ENCODE measurements around the gene ABHD5.

Gene ABHD5

GRCh38 chr3:43759938-43760337 is 69.2 kb downstream of the ABHD5 start:
- no peak for TF ChIP-seq REST (IDR thresholded peaks at IDR 0.05; ENCODE audit: insufficient read depth in 1 of 2, low read depth in 2 of 2, low read length in 2 of 2)
- TF ChIP-seq POLR2AphosphoS5 (IDR thresholded peaks at IDR 0.05; ENCODE audit: low read depth, low read length) = no peak
- no peak for TF ChIP-seq SIN3A (IDR thresholded peaks at IDR 0.05; ENCODE audit: borderline replicate concordance, insufficient read depth, low read length)
- no peak for TF ChIP-seq TAF1 (IDR thresholded peaks at IDR 0.05; ENCODE audit: borderline replicate concordance, insufficient read depth, low read length)
- TF ChIP-seq FOXP2 (optimal IDR thresholded peaks at IDR 0.05; ENCODE audit: borderline replicate concordance, extremely low read depth, extremely low read length, insufficient read depth) = no peak

GRCh38 chr3:43760938-43761337 is 70.2 kb downstream of the ABHD5 start:
- no peak for TF ChIP-seq SIN3A (IDR thresholded peaks at IDR 0.05; ENCODE audit: borderline replicate concordance, insufficient read depth, low read length)
- no peak for TF ChIP-seq TAF1 (IDR thresholded peaks at IDR 0.05; ENCODE audit: borderline replicate concordance, insufficient read depth, low read length)
- no peak for TF ChIP-seq POLR2AphosphoS5 (IDR thresholded peaks at IDR 0.05; ENCODE audit: low read depth, low read length)
- TF ChIP-seq FOXP2 (optimal IDR thresholded peaks at IDR 0.05; ENCODE audit: borderline replicate concordance, extremely low read depth, extremely low read length, insufficient read depth) = no peak
- TF ChIP-seq REST (IDR thresholded peaks at IDR 0.05; ENCODE audit: insufficient read depth in 1 of 2, low read depth in 2 of 2, low read length in 2 of 2) = no peak

- TF ChIP-seq REST (IDR thresholded peaks at IDR 0.05; ENCODE audit: insufficient read depth in 1 of 2, low read depth in 2 of 2, low read length in 2 of 2) = no peak
- no peak for TF ChIP-seq POLR2AphosphoS5 (IDR thresholded peaks at IDR 0.05; ENCODE audit: low read depth, low read length)
- no peak for TF ChIP-seq FOXP2 (optimal IDR thresholded peaks at IDR 0.05; ENCODE audit: borderline replicate concordance, extremely low read depth, extremely low read length, insufficient read depth)
- no peak for TF ChIP-seq TAF1 (IDR thresholded peaks at IDR 0.05; ENCODE audit: borderline replicate concordance, insufficient read depth, low read length)
- no peak for TF ChIP-seq SIN3A (IDR thresholded peaks at IDR 0.05; ENCODE audit: borderline replicate concordance, insufficient read depth, low read length)
Measured at GRCh38 chr3:43762451-43762850, 71.7 kb downstream of the ABHD5 start.

- TF ChIP-seq FOXP2 (optimal IDR thresholded peaks at IDR 0.05; ENCODE audit: borderline replicate concordance, extremely low read depth, extremely low read length, insufficient read depth) (no peak), REST (IDR thresholded peaks at IDR 0.05; ENCODE audit: insufficient read depth in 1 of 2, low read depth in 2 of 2, low read length in 2 of 2) (no peak), POLR2AphosphoS5 (IDR thresholded peaks at IDR 0.05; ENCODE audit: low read depth, low read length) (no peak), TAF1 (IDR thresholded peaks at IDR 0.05; ENCODE audit: borderline replicate concordance, insufficient read depth, low read length) (no peak), SIN3A (IDR thresholded peaks at IDR 0.05; ENCODE audit: borderline replicate concordance, insufficient read depth, low read length) (no peak)
Measured at GRCh38 chr3:43764056-43764455, 73.3 kb downstream of the ABHD5 start.

GRCh38 chr3:43764471-43764870 is 73.7 kb downstream of the ABHD5 start:
- TF ChIP-seq TAF1 (IDR thresholded peaks at IDR 0.05; ENCODE audit: borderline replicate concordance, insufficient read depth, low read length) = no peak
- TF ChIP-seq SIN3A (IDR thresholded peaks at IDR 0.05; ENCODE audit: borderline replicate concordance, insufficient read depth, low read length) = no peak
- no peak for TF ChIP-seq POLR2AphosphoS5 (IDR thresholded peaks at IDR 0.05; ENCODE audit: low read depth, low read length)
- TF ChIP-seq REST (IDR thresholded peaks at IDR 0.05; ENCODE audit: insufficient read depth in 1 of 2, low read depth in 2 of 2, low read length in 2 of 2) = no peak
- no peak for TF ChIP-seq FOXP2 (optimal IDR thresholded peaks at IDR 0.05; ENCODE audit: borderline replicate concordance, extremely low read depth, extremely low read length, insufficient read depth)

Data from PFSK-1 (cell line).